ENCODE measurements around the gene TMA16. TPM values are rescaled to one million over a fixed set of nuclear protein-coding genes. Genes with fewer than 3 reads are reported as not detected.

The TMA16 gene
- polyA plus RNA-seq, 1 donor from 2014 or later = 6.6 TPM

GRCh38 chr4:163525982-163526381, 31.5 kb downstream of the TMA16 start:
- Histone ChIP-seq H4K20me1 (ENCODE audit: insufficient read depth) (no peaks in the 10 kb centered on the region), H3K36me3 (ENCODE audit: insufficient read depth, low read length) (no peaks in the 10 kb centered on the region), H3K9me2 (ENCODE audit: insufficient read depth, low read length) (no peaks in the 10 kb centered on the region), H3K9me3 (ENCODE audit: low read length) (no peaks in the 10 kb centered on the region), H2AFZ (ENCODE audit: low read depth, low read length) (no peak overlapping the region), H3F3A (ENCODE audit: insufficient read depth, low read length, poor library complexity, severe bottlenecking) (no peaks in the 10 kb centered on the region), H3K4me3 (ENCODE audit: low read length) (no peak overlapping the region), H3K27me3 (ENCODE audit: insufficient read depth, low read depth, low read length) (no peaks in the 10 kb centered on the region), H3K4me2 (ENCODE audit: low read length) (no peak overlapping the region), H3K9ac (ENCODE audit: low read length) (no peak overlapping the region), H3K79me2 (replicated peaks; ENCODE audit: insufficient read depth, low read length) (no peaks in the 10 kb centered on the region), H3K27ac (ENCODE audit: low read length) (no peak overlapping the region)
- TF ChIP-seq EZH2 (IDR thresholded peaks at IDR 0.05; ENCODE audit: borderline replicate concordance, insufficient read depth, low read length, poor library complexity, severe bottlenecking) (no peak), EP300 (conservative IDR thresholded peaks at IDR 0.05; ENCODE audit: poor library complexity, severe bottlenecking) (no peak), POLR2AphosphoS5 (IDR thresholded peaks at IDR 0.05) (no peak), MXI1 (conservative IDR thresholded peaks at IDR 0.05; ENCODE audit: poor library complexity, severe bottlenecking) (no peak), SMC3 (conservative IDR thresholded peaks at IDR 0.05; ENCODE audit: poor library complexity) (no peak), CTCF (IDR thresholded peaks at IDR 0.05; ENCODE audit: poor library complexity, severe bottlenecking) (no peak), TAF1 (IDR thresholded peaks at IDR 0.05; ENCODE audit: low read depth) (no peak), REST (IDR thresholded peaks at IDR 0.05; ENCODE audit: borderline replicate concordance) (no peak), RAD21 (conservative IDR thresholded peaks at IDR 0.05) (no peak)

GRCh38 chr4:163527172-163527571, 32.7 kb downstream of the TMA16 start:
- Histone ChIP-seq H3F3A (ENCODE audit: insufficient read depth, low read length, poor library complexity, severe bottlenecking) (no peaks in the 10 kb centered on the region), H3K27ac (ENCODE audit: low read length) (no peak overlapping the region), H2AFZ (ENCODE audit: low read depth, low read length) (no peak overlapping the region), H4K20me1 (ENCODE audit: insufficient read depth) (no peaks in the 10 kb centered on the region), H3K79me2 (replicated peaks; ENCODE audit: insufficient read depth, low read length) (no peaks in the 10 kb centered on the region), H3K9me3 (ENCODE audit: low read length) (no peaks in the 10 kb centered on the region), H3K36me3 (ENCODE audit: insufficient read depth, low read length) (no peaks in the 10 kb centered on the region), H3K9ac (ENCODE audit: low read length) (no peak overlapping the region), H3K27me3 (ENCODE audit: insufficient read depth, low read depth, low read length) (no peaks in the 10 kb centered on the region), H3K4me2 (ENCODE audit: low read length) (no peak overlapping the region), H3K4me3 (ENCODE audit: low read length) (no peak overlapping the region), H3K9me2 (ENCODE audit: insufficient read depth, low read length) (no peaks in the 10 kb centered on the region)
- TF ChIP-seq EP300 (conservative IDR thresholded peaks at IDR 0.05; ENCODE audit: poor library complexity, severe bottlenecking) = peak; percentile 17
- no peak for TF ChIP-seq RAD21 (conservative IDR thresholded peaks at IDR 0.05)

- Histone ChIP-seq H2AFZ (ENCODE audit: low read depth, low read length) (no peak overlapping the region), H3K27ac (ENCODE audit: low read length) (no peak overlapping the region), H3K4me3 (ENCODE audit: low read length) (no peak overlapping the region), H3K36me3 (ENCODE audit: insufficient read depth, low read length) (no peaks in the 10 kb centered on the region), H3K79me2 (replicated peaks; ENCODE audit: insufficient read depth, low read length) (no peaks in the 10 kb centered on the region), H3K4me2 (ENCODE audit: low read length) (no peak overlapping the region), H3K9ac (ENCODE audit: low read length) (no peak overlapping the region), H3F3A (ENCODE audit: insufficient read depth, low read length, poor library complexity, severe bottlenecking) (no peaks in the 10 kb centered on the region), H3K9me3 (ENCODE audit: low read length) (no peaks in the 10 kb centered on the region), H3K9me2 (ENCODE audit: insufficient read depth, low read length) (no peaks in the 10 kb centered on the region), H4K20me1 (ENCODE audit: insufficient read depth) (no peaks in the 10 kb centered on the region), H3K27me3 (ENCODE audit: insufficient read depth, low read depth, low read length) (no peaks in the 10 kb centered on the region)
- TF ChIP-seq EP300 (conservative IDR thresholded peaks at IDR 0.05; ENCODE audit: poor library complexity, severe bottlenecking) (no peak), TAF1 (IDR thresholded peaks at IDR 0.05; ENCODE audit: low read depth) (no peak), RAD21 (conservative IDR thresholded peaks at IDR 0.05) (no peak), POLR2AphosphoS5 (IDR thresholded peaks at IDR 0.05) (no peak)
Observed at GRCh38 chr4:163528653-163529052, 34.2 kb downstream of the TMA16 start.
